H1 (cell line): ENCODE data around the gene RASL10B. TPM values are rescaled to one million over a fixed set of nuclear protein-coding genes. Genes with fewer than 3 reads are reported as not detected.

Experiments
- CTCF ChIA-PET: fragments of 300-600 bp; sonication (Branson Sonifier 250); formaldehyde crosslinking; loops from one replicate; lab custom pipeline; 2021; ENCODE audit not compliant: partially characterized antibody; lab: Charles Lee
- POLR2A ChIA-PET: fragments of 300-600 bp; sonication (Branson Sonifier 250); formaldehyde crosslinking; loops from one replicate; lab custom pipeline; 2021; ENCODE audit warnings: inconsistent platforms; ENCODE audit not compliant: partially characterized antibody; lab: Charles Lee
- DNase-seq, 2 experiments: peaks; one replicate each; pipeline versions ENCODE4 v3.0.0 to v3.0.0-alpha.2; 2010 to 2022; ENCODE audit warnings: low spot score in 2 of 2, low read depth in 1 of 2, mixed read lengths in 1 of 2
- FAIRE-seq: peaks from 2 replicates; lab custom pipeline; 2011; peaks lifted over from hg19 to GRCh38; lab: Jason Lieb, UNC
- H2AFZ ChIP-seq: 2 replicates; pipeline ENCODE4 v1.8.1; 2012; ENCODE audit warnings: low read length, inconsistent platforms
- H2AK5ac ChIP-seq: 2 replicates; pipeline ENCODE4 v1.6.1; 2013; ENCODE audit warnings: low read depth, low read length
- H2BK120ac ChIP-seq: replicated peaks from 2 replicates; pipeline ENCODE3; 2013; ENCODE audit warnings: low read depth, low read length, inconsistent platforms
- H2BK12ac ChIP-seq: 2 replicates; pipeline ENCODE4 v1.6.1; 2013; ENCODE audit warnings: low read depth, low read length
- H2BK15ac ChIP-seq: 2 replicates; pipeline ENCODE4 v1.6.1; 2013; ENCODE audit warnings: low read length
- H2BK20ac ChIP-seq: 2 replicates; pipeline ENCODE4 v1.6.1; 2013; ENCODE audit warnings: low read length
- H2BK5ac ChIP-seq: 2 replicates; pipeline ENCODE4 v1.6.1; 2013; ENCODE audit warnings: low read depth, low read length
- H3K14ac ChIP-seq: 2 replicates; pipeline ENCODE4 v1.6.1; 2013; ENCODE audit warnings: inconsistent platforms; ENCODE audit not compliant: insufficient read length
- H3K18ac ChIP-seq: 2 replicates; pipeline ENCODE4 v1.6.1; 2013; ENCODE audit warnings: low read length; ENCODE audit errors: extremely low read depth
- H3K23ac ChIP-seq: 2 replicates; pipeline ENCODE4 v1.6.1; 2013; ENCODE audit warnings: inconsistent platforms; ENCODE audit not compliant: insufficient read length
- H3K23me2 ChIP-seq: 2 replicates; pipeline ENCODE4 v1.6.1; 2013; ENCODE audit warnings: low read depth, low read length
- H3K27ac ChIP-seq: 2 replicates; pipeline ENCODE4 v1.6.1; 2011; ENCODE audit warnings: low read depth, low read length, inconsistent platforms
- H3K27me3 ChIP-seq, 4 experiments: replicated peaks in 1 of 4; 1 replicate in 1 of 4; 2 replicates in 3 of 4; pipeline versions ENCODE4 v1.6.1 to v1.8.1; 2011 to 2013; ENCODE audit warnings: low read length in 3 of 4, mild to moderate bottlenecking in 3 of 4, inconsistent platforms in 2 of 4, mixed read lengths in 2 of 4, moderate library complexity in 1 of 4; ENCODE audit not compliant: control insufficient read depth in 3 of 4, insufficient read depth in 3 of 4; ENCODE audit errors: extremely low read depth in 1 of 4
- H3K36me3 ChIP-seq, 4 experiments: 2 replicates each; pipeline versions ENCODE4 v1.6.1 to v1.8.1; 2011 to 2013; ENCODE audit warnings: mild to moderate bottlenecking in 4 of 4, low read length in 3 of 4, moderate library complexity in 2 of 4, control low read depth in 1 of 4, inconsistent platforms in 1 of 4; ENCODE audit not compliant: insufficient read depth in 4 of 4, control insufficient read depth in 2 of 4
- H3K4ac ChIP-seq: replicated peaks from 2 replicates; pipeline ENCODE3; 2013; ENCODE audit warnings: low read length, low read depth, mixed read lengths, inconsistent platforms; ENCODE audit not compliant: insufficient read length
- H3K4me1 ChIP-seq, 4 experiments: replicated peaks in 1 of 4; 1 replicate in 1 of 4; 2 replicates in 3 of 4; pipeline versions ENCODE4 v1.6.1 to v1.8.1; 2011 to 2013; ENCODE audit warnings: low read length in 3 of 4, inconsistent platforms in 2 of 4, mixed read lengths in 1 of 4; ENCODE audit not compliant: insufficient read depth in 4 of 4, control insufficient read depth in 3 of 4
- H3K4me2 ChIP-seq, 2 experiments: 2 replicates each; pipeline versions ENCODE4 v1.6.1 to v1.8.1; 2011 to 2013; ENCODE audit warnings: low read depth in 2 of 2, low read length in 2 of 2, control low read depth in 1 of 2, inconsistent platforms in 1 of 2, mild to moderate bottlenecking in 1 of 2; ENCODE audit not compliant: insufficient read depth in 1 of 2
- H3K4me3 ChIP-seq, 4 experiments: fragments of 200-600, 300-600 bp in 1 of 4; sonication (generic), shearing (Covaris generic), sonication (Bioruptor Twin) in 1 of 4; 2 replicates each; pipeline versions ENCODE4 v1.5.1 to v1.8.1; 2011 to 2016; ENCODE audit warnings: low read length in 4 of 4, low read depth in 3 of 4, control low read depth in 2 of 4, inconsistent platforms in 2 of 4, mild to moderate bottlenecking in 2 of 4, mixed read lengths in 1 of 4, moderate library complexity in 1 of 4; ENCODE audit not compliant: insufficient read depth in 2 of 4; ENCODE audit errors: extremely low read depth in 1 of 4
- H3K56ac ChIP-seq: replicated peaks from 2 replicates; pipeline ENCODE3; 2013; ENCODE audit warnings: low read depth, mild to moderate bottlenecking, mixed read lengths, low read length, inconsistent platforms; ENCODE audit not compliant: insufficient read length
- H3K79me1 ChIP-seq: 2 replicates; pipeline ENCODE4 v1.6.1; 2013; ENCODE audit warnings: low read depth, low read length, control low read depth
- H3K79me2 ChIP-seq, 2 experiments: 2 replicates each; pipeline versions ENCODE4 v1.6.1 to v1.8.1; 2012 to 2013; ENCODE audit warnings: low read length in 2 of 2, mild to moderate bottlenecking in 2 of 2, inconsistent platforms in 1 of 2; ENCODE audit not compliant: insufficient read depth in 2 of 2, control insufficient read depth in 1 of 2
- H3K9ac ChIP-seq, 4 experiments: replicated peaks in 1 of 4; 1 replicate in 1 of 4; 2 replicates in 3 of 4; pipeline versions ENCODE4 v1.6.1 to v1.8.1; 2011 to 2013; ENCODE audit warnings: low read depth in 3 of 4, low read length in 3 of 4, control low read depth in 2 of 4, mild to moderate bottlenecking in 2 of 4, moderate library complexity in 2 of 4, inconsistent platforms in 1 of 4; ENCODE audit errors: extremely low read depth in 1 of 4
- H3K9me3 ChIP-seq, 2 experiments: 2 replicates each; pipeline versions ENCODE4 v1.6.1 to v1.8.1; 2012 to 2013; ENCODE audit warnings: mild to moderate bottlenecking in 2 of 2, moderate library complexity in 2 of 2, control low read depth in 1 of 2, inconsistent platforms in 1 of 2, low read depth in 1 of 2, low read length in 1 of 2, mixed read lengths in 1 of 2; ENCODE audit not compliant: insufficient read depth in 2 of 2
- H4K20me1 ChIP-seq, 2 experiments: replicated peaks in 1 of 2; 2 replicates each; pipeline versions ENCODE3 to v1.8.1; 2011 to 2013; ENCODE audit warnings: inconsistent platforms in 2 of 2, low read length in 2 of 2, mild to moderate bottlenecking in 1 of 2; ENCODE audit not compliant: insufficient read depth in 2 of 2, control insufficient read depth in 1 of 2
- H4K5ac ChIP-seq: 2 replicates; pipeline ENCODE4 v1.6.1; 2013; ENCODE audit warnings: low read length, low read depth, mixed read lengths, inconsistent platforms; ENCODE audit not compliant: insufficient read length
- H4K8ac ChIP-seq: 2 replicates; pipeline ENCODE4 v1.8.0; 2013; ENCODE audit warnings: mild to moderate bottlenecking, moderate library complexity, low read length, inconsistent platforms; ENCODE audit not compliant: insufficient read depth; ENCODE audit errors: extremely low read depth
- H4K91ac ChIP-seq: replicated peaks from 2 replicates; pipeline ENCODE3; 2013; ENCODE audit warnings: low read length, mixed read lengths, inconsistent platforms; ENCODE audit not compliant: insufficient read length
- CBX8 ChIP-seq: fragments of 300-800, 300-1000 bp; sonication (generic); IDR thresholded peaks from 2 replicates; pipeline ENCODE4 v1.7.1; 2016; ENCODE audit warnings: low read depth, low read length, borderline replicate concordance
- CHD1 ChIP-seq: IDR thresholded peaks from 2 replicates; pipeline ENCODE4 v1.6.1; 2012; ENCODE audit warnings: low read depth, low read length, improper control_type of control experiment
- KDM1A ChIP-seq: fragments of 200-600, 300-600 bp; sonication (generic); IDR thresholded peaks from 2 replicates; pipeline ENCODE4 v1.7.1; 2016; ENCODE audit warnings: mild to moderate bottlenecking, low read length, borderline replicate concordance
- KDM4A ChIP-seq: IDR thresholded peaks from one replicate; pipeline ENCODE4 v1.7.1; 2012; ENCODE audit warnings: low read depth, mild to moderate bottlenecking, moderate library complexity, low read length, inconsistent platforms; ENCODE audit not compliant: severe bottlenecking
- NRF1 ChIP-seq: IDR thresholded peaks from 2 replicates; pipeline ENCODE4 v1.6.1; 2011; ENCODE audit warnings: mild to moderate bottlenecking, low read depth, low read length, improper control_type of control experiment
- PHF8 ChIP-seq: fragments of 200-600 bp; sonication (generic); conservative IDR thresholded peaks from 2 replicates; pipeline ENCODE4 v1.7.1; 2012; ENCODE audit warnings: low read depth, mild to moderate bottlenecking, inconsistent platforms, low read length, moderate library complexity
- POU5F1 ChIP-seq: IDR thresholded peaks from 2 replicates; pipeline ENCODE4 v1.6.1; 2011; ENCODE audit warnings: low read depth, mild to moderate bottlenecking, low read length, moderate library complexity
- RNF2 ChIP-seq: fragments of 200-900, 300-1000 bp; sonication (generic); IDR thresholded peaks from 2 replicates; pipeline ENCODE4 v1.7.1; 2016; ENCODE audit warnings: borderline replicate concordance, low read depth, mild to moderate bottlenecking, antibody characterized with exemption, low read length; ENCODE audit not compliant: poor library complexity, severe bottlenecking; ENCODE audit errors: missing control alignments
- SP1 ChIP-seq: IDR thresholded peaks from 2 replicates; pipeline ENCODE4 v1.6.1; 2011; ENCODE audit warnings: low read depth, low read length
- WGBS, 2 experiments: shearing (Covaris generic) in 1 of 2; methylation state at CpG; one replicate each; pipeline versions ENCODE4 v1.1.6 to v1.1.7; 2013 to 2015; ENCODE audit warnings: low lambda C conversion rate in 2 of 2, mixed read lengths in 2 of 2, inconsistent platforms in 1 of 2, low coverage in 1 of 2, missing lambda C conversion rate in 1 of 2; ENCODE audit not compliant: insufficient replicate concordance in 2 of 2, insufficient coverage in 1 of 2, insufficient read length in 1 of 2; ENCODE audit errors: extremely low coverage in 1 of 2, missing lambda C conversion rate in 1 of 2; 5-methylcytosine and 5-hydroxymethylcytosine counted together
- polyA plus RNA-seq, 7 experiments: library from polyadenylated mRNA; depleted of rRNA in 3 of 7; stranded (reverse) in 5 of 7; unstranded in 2 of 7; fragments of >200 nt in 5 of 7; fragments of 200-250 nt in 2 of 7; gene quantifications; 1 replicate in 5 of 7; 2 replicates in 1 of 7; 4 replicates in 1 of 7; pipeline versions ENCODE4 v1.2.1 to v1.2.3, GENCODE V29; 2011 to 2013; ENCODE audit warnings: missing spikeins in 2 of 7, mixed read lengths in 2 of 7
- total RNA-seq: library from RNA; stranded (reverse); fragmentation: NEBNext Ultra II Directional; extraction: Animal tissue kit (Norgen Biotek cat#: 25700); gene quantifications from 2 replicates; pipeline ENCODE4 v1.2.1, GENCODE V29; 2021

The RASL10B gene
- total and polyA plus RNA-seq, 2 of the 8 experiments (the other 6 are each of a cell fraction or from before 2014, with no cell fraction given) = 17.5 to 22.8 TPM

- no peaks in the 10 kb centered on the region for H3K4me1 ChIP-seq
- CTCF ChIA-PET = interaction anchor here (1.3 kb wide), 1 partner anchor 12 kb away, joined by 3 read pairs; no protein-coding TSS in a partner anchor
- POLR2A ChIA-PET = no interaction called here
- TF ChIP-seq RNF2 = no peak
- TF ChIP-seq KDM1A = no peak
- TF ChIP-seq NRF1 = no peak
- no peak for TF ChIP-seq SP1
- TF ChIP-seq KDM4A = no peak
- TF ChIP-seq CHD1 = no peak
- no peak for TF ChIP-seq POU5F1
- TF ChIP-seq CBX8 = no peak
- no peak for TF ChIP-seq PHF8
- no peak overlapping the region for H4K91ac ChIP-seq
- H3K79me1 ChIP-seq = no peaks in the 10 kb centered on the region
- no peak overlapping the region for H2BK15ac ChIP-seq
- no peak overlapping the region for H3K14ac ChIP-seq
- no peak overlapping the region for H3K9ac ChIP-seq
- H4K5ac ChIP-seq = no peak overlapping the region
- no peak overlapping the region for H2BK20ac ChIP-seq
- H3K18ac ChIP-seq = no peak overlapping the region
- H3K4me3 ChIP-seq = no peak overlapping the region
- H3K9me3 ChIP-seq = no peaks in the 10 kb centered on the region
- H3K23ac ChIP-seq = no peak overlapping the region
- no peak overlapping the region for H2AK5ac ChIP-seq
- H3K36me3 ChIP-seq = peaks cover 0 to 25% (median 9%) of the 10 kb centered on the region in 4 experiments; a peak in 5 of 8 replicates
- H4K8ac ChIP-seq = no peak overlapping the region
- H2AFZ ChIP-seq = no peak overlapping the region
- H3K56ac ChIP-seq = no peak overlapping the region
- H2BK120ac ChIP-seq = no peak overlapping the region
- no peak overlapping the region for H3K27ac ChIP-seq
- H2BK12ac ChIP-seq = no peak overlapping the region
- no peaks in the 10 kb centered on the region for H3K27me3 ChIP-seq
- H2BK5ac ChIP-seq = no peak overlapping the region
- H3K4ac ChIP-seq = no peak overlapping the region
- H4K20me1 ChIP-seq = peaks cover 0 to 2% of the 10 kb centered on the region in 2 experiments
- H3K4me2 ChIP-seq = no peak overlapping the region
- no peaks in the 10 kb centered on the region for H3K23me2 ChIP-seq
- no peak for FAIRE-seq
- WGBS, 2 experiments = 86% methylated on average over 3 of the region's 3 CpGs; no CpG with 5 or more reads in 1 of the 2 experiments
- no peak for DNase-seq
- no peaks in the 10 kb centered on the region for H3K79me2 ChIP-seq
Measured at GRCh38 chr17:35708149-35708548, 23.3 kb upstream of the RASL10B start.
